Heart right ventricle (tissue), 16 donors: ENCODE measurements around the gene FBXO24. TPM values are rescaled to one million over a fixed set of nuclear protein-coding genes. Genes with fewer than 3 reads are reported as not detected.
"Not testable (repeated sequence)": the region's sequence is repeated elsewhere in the genome, so short reads cannot be mapped to it uniquely, and the experiment has no call there.

Experiments used
- ATAC-seq, 8 donors: fragments of 200-7000 bp; cut with Tn5 transposase; one replicate each; pipeline ENCODE4 v1.9.1; 2020; ENCODE audit warnings: mild to moderate bottlenecking in 8 of 8, moderate library complexity in 8 of 8, moderate number of reproducible peaks in 1 of 8
- DNase-seq, 2 donors: peaks; one replicate each; pipeline ENCODE4 v3.0.0-alpha.2; 2020
- H3K27ac ChIP-seq, 10 donors: fragments of 200-600 bp; sonication (generic) in 2 of 10; one replicate each; pipeline versions ENCODE4 v1.5.0 to v1.8.0; 2020 to 2022; ENCODE audit warnings: mild to moderate bottlenecking in 3 of 10
- H3K27me3 ChIP-seq, 7 donors: fragments of 200-600 bp; one replicate each; pipeline ENCODE4 v1.8.0; 2021 to 2022; ENCODE audit warnings: mild to moderate bottlenecking in 2 of 7
- H3K36me3 ChIP-seq, 9 donors: fragments of 200-600 bp; sonication (generic) in 1 of 9; one replicate each; pipeline versions ENCODE4 v1.5.0 to v1.8.0; 2020 to 2022; ENCODE audit warnings: mild to moderate bottlenecking in 2 of 9
- H3K4me1 ChIP-seq, 9 donors: fragments of 200-600 bp; sonication (generic) in 1 of 9; one replicate each; pipeline versions ENCODE4 v1.5.0 to v1.8.0; 2020 to 2022; ENCODE audit warnings: mild to moderate bottlenecking in 4 of 9
- H3K4me3 ChIP-seq, 10 donors: fragments of 200-600 bp; sonication (generic) in 2 of 10; one replicate each; pipeline versions ENCODE4 v1.5.0 to v1.8.0; 2020 to 2022; ENCODE audit warnings: mild to moderate bottlenecking in 7 of 10, moderate library complexity in 2 of 10
- H3K9me3 ChIP-seq, 11 donors: fragments of 200-600 bp in 10 of 11; sonication (generic) in 2 of 11; one replicate each; pipeline versions ENCODE4 v1.5.0 to v1.8.0; 2013 to 2022; ENCODE audit warnings: mild to moderate bottlenecking in 2 of 11, control low read depth in 1 of 11, moderate library complexity in 1 of 11
- CTCF ChIP-seq, 9 donors: fragments of 200-600 bp; sonication (generic) in 2 of 9; IDR thresholded peaks; one replicate each; pipeline versions ENCODE4 v1.5.0 to v1.8.0; 2021 to 2022; ENCODE audit warnings: antibody characterized with exemption in 9 of 9, mild to moderate bottlenecking in 5 of 9, moderate library complexity in 1 of 9
- WGBS, 2 donors: extraction: QIAGEN DNeasy Blood & Tissue Kit; methylation state at CpG; one replicate each; pipeline ENCODE4 v1.1.7; 2013; ENCODE audit warnings: inconsistent platforms in 1 of 2; 5-methylcytosine and 5-hydroxymethylcytosine counted together
- intact Hi-C, 10 donors: fragments of 100-400 bp; cut with DNase I; formaldehyde crosslinking; loops; one replicate each; pipeline versions ENCODE4 v1.11.1 to v1.14.2; 2022
- long read RNA-seq, 3 donors: library from polyadenylated mRNA; unstranded; transcript quantifications; one replicate each; pipeline ENCODE4 v2.0.0, GENCODE V29; 2020 to 2021
- polyA plus RNA-seq, 2 donors: library from polyadenylated mRNA; stranded (reverse); fragments of 200-250 nt; gene quantifications; one replicate each; pipeline ENCODE4 v1.2.3, GENCODE V29; 2013
- total RNA-seq, 10 donors: library from RNA; stranded (reverse); fragmentation: NEBNext Ultra II Directional in 3 of 10; extraction: Animal tissue kit (Norgen Biotek cat#: 25700) in 3 of 10; gene quantifications; one replicate each; pipeline versions ENCODE4 v1.2.1 to v1.2.4, GENCODE V29; 2021 to 2023
- donor health status: Arrhythmogenic right ventricular cardiomyopathy.
- donor health status: ischemic (EF 13 %, LVEDD 7.1; RV severe dilation, severe dysfunction).
- donor health status: healthy with polysubstance abuse.
- donor health status: DM: no; HTN: yes; CAD: no.
- donor health status: DM: no; HTN: no; CAD: no.
- donor health status: ischemic (EF 25% LVEDD 6.9; RV normal size, moderate dysfunction).
- donor health status: ischemic (EF 25% LVEDD 5.7; RV mildly dilated, moderate dysfunction).
- donor health status: healthy.
- donor health status: DM: yes; HTN: yes; CAD: no.
- donor health status: Ischemic cardiomyopathy.
- donor health status: ischemic (EF 35%, LVEDD 5.7; RV mildly dilated, moderate dysfunction).
- donor health status: nonischemic (EF 11% LVEDD 7.7; RV severe dilation, severe dysfunction).
- donor health status: DM: yes; HTN: yes; CAD: no.
- donor health status: PGD.
- donor health status: ischemic (EF 29% LVEDD 5.4; RV normal size, mild dysfunction).
- donor health status: nonischemic (EF 23%, LVEDD 6.1; RV moderate dilation, normal function).

FBXO24 gene
- total RNA-seq = under 1 TPM in 8 of 10 donors, not detected in 2; 0.15 to 0.66 (median 0.40) TPM
- polyA plus RNA-seq = under 1 TPM; 0.20 to 0.73 TPM
- long read RNA-seq, donor 1, partial matches to known transcripts = 0 of 2 reads
- long read RNA-seq, donor 1, other reads (novel, unspliced or antisense) = 2 of 2 reads
- long read RNA-seq, donor 2, partial matches to known transcripts = 0 of 2 reads
- long read RNA-seq, donor 2, other reads (novel, unspliced or antisense) = 2 of 2 reads
- long read RNA-seq, donor 3, partial matches to known transcripts = 1 of 4 reads
- long read RNA-seq, donor 3, other reads (novel, unspliced or antisense) = 3 of 4 reads

- Histone ChIP-seq H3K27me3 (peaks cover 0 to 14% (median 0%) of the 10 kb centered on the region in 7 donors), H3K4me3 (peak within 1 kb of the TSS; percentile 80 to 100 (median 96)), H3K36me3 (peaks cover 0 to 17% (median 12%) of the 10 kb centered on the region in 9 donors), H3K4me1 (peaks cover 9 to 67% (median 52%) of the 10 kb centered on the region in 9 donors), H3K27ac (peak within 1 kb of the TSS; percentile 90 to 98 (median 94)), H3K9me3 (no peaks in the 10 kb centered on the region)
- DNase-seq = peak; percentile 100
- peak; percentile 91 to 97 (median 94) for ATAC-seq
- 0 to 1% methylated on average over 51 to 53 of the region's 53 CpGs for WGBS, 2 donors
- intact Hi-C loops = loop anchor here in 3 of 10 donors (1.0 to 2.0 kb wide), 5 partner anchors 16 to 87 kb away; partner anchors contain the start of genes AGFG2 (in 1 of the 3), GNB2 (in 1 of the 3), MOSPD3 (in 1 of the 3) and PCOLCE (in 1 of the 3)
- peak in 1 of 9 donors; percentile 10 for TF ChIP-seq CTCF (IDR thresholded peaks at IDR 0.05)
Observed at GRCh38 chr7:100586266-100587025, at the start of gene FBXO24. FBXO24 (plus strand) TSS chr7:100586328; CDS start chr7:100586626, 298 bp downstream.

GRCh38 chr7:100536695-100537094 lies 49.4 kb upstream of the FBXO24 start:
- H3K36me3 ChIP-seq, H3K4me3 ChIP-seq, H3K9me3 ChIP-seq, DNase-seq, H3K27ac ChIP-seq, ATAC-seq, H3K27me3 ChIP-seq: not testable (repeated sequence)
- H3K4me1 ChIP-seq = peaks cover 6 to 22% (median 15%) of the 10 kb centered on the region in 9 donors
- WGBS, 2 donors = 83 to 92% methylated on average over 2 of the region's 2 CpGs
- intact Hi-C loops = loop anchor here in 1 of 10 donors (5.0 kb wide), 1 partner anchor 59 kb away; the partner anchor contains the start of gene TSC22D4

- Histone ChIP-seq H3K36me3 (no peaks in the 10 kb centered on the region), H3K9me3 (no peaks in the 10 kb centered on the region), H3K27ac (peak overlapping the region in 5 of 10 donors; percentile 14 to 69 (median 42)), H3K27me3 (peaks cover 0 to 1% (median 0%) of the 10 kb centered on the region in 7 donors), H3K4me1 (peaks cover 6 to 22% (median 15%) of the 10 kb centered on the region in 9 donors), H3K4me3 (peak overlapping the region in 7 of 10 donors; percentile 4 to 94 (median 40))
- intact Hi-C loops = loop anchor here in 2 of 10 donors (2.0 to 5.0 kb wide), 2 partner anchors 48 to 61 kb away; partner anchors contain the start of genes FBXO24 (in 1 of the 2), LRCH4 (in 1 of the 2) and TSC22D4 (in 1 of the 2)
- DNase-seq (no peak), ATAC-seq (no peak)
- WGBS, 2 donors = 9% methylated on average over 8 of the region's 8 CpGs
- no peak for TF ChIP-seq CTCF (IDR thresholded peaks at IDR 0.05)
Observed at GRCh38 chr7:100538348-100538653, 47.8 kb upstream of the FBXO24 start.

- 1% methylated on average over 57 to 60 of the region's 60 CpGs for WGBS, 2 donors
- H3K4me3 ChIP-seq = peak within 1 kb of the TSS; percentile 64 to 94 (median 84)
- peak within 1 kb of the TSS in 9 of 10 donors; percentile 59 to 84 (median 75) for H3K27ac ChIP-seq
- DNase-seq = peak; percentile 100
- intact Hi-C loops = loop anchor here in 2 of 10 donors (2.0 to 5.0 kb wide), 2 partner anchors 48 to 62 kb away; partner anchors contain the start of genes FBXO24 (in 1 of the 2), LRCH4 (in 1 of the 2) and TSC22D4 (in 1 of the 2)
- peak; percentile 99 to 100 (median 100) for ATAC-seq
- no peak for TF ChIP-seq CTCF (IDR thresholded peaks at IDR 0.05)
- no peaks in the 10 kb centered on the region for H3K27me3 ChIP-seq
- no peaks in the 10 kb centered on the region for H3K9me3 ChIP-seq
- H3K36me3 ChIP-seq = no peaks in the 10 kb centered on the region
- H3K4me1 ChIP-seq = peaks cover 6 to 27% (median 16%) of the 10 kb centered on the region in 9 donors
Observed at GRCh38 chr7:100538654-100539435, 47.3 kb upstream of the FBXO24 start, which contains the start of gene AGFG2. AGFG2 (plus strand) TSS chr7:100539203; CDS start chr7:100539347, 144 bp downstream.
